ENCODE measurements around the gene TDRD5.
A peak's percentile ranks its signal among the peaks of the same experiment; 100 is the strongest.
"Not testable (repeated sequence)": the region's sequence is repeated elsewhere in the genome, so short reads cannot be mapped to it uniquely, and the experiment has no call there.

TDRD5 gene

DNA sequence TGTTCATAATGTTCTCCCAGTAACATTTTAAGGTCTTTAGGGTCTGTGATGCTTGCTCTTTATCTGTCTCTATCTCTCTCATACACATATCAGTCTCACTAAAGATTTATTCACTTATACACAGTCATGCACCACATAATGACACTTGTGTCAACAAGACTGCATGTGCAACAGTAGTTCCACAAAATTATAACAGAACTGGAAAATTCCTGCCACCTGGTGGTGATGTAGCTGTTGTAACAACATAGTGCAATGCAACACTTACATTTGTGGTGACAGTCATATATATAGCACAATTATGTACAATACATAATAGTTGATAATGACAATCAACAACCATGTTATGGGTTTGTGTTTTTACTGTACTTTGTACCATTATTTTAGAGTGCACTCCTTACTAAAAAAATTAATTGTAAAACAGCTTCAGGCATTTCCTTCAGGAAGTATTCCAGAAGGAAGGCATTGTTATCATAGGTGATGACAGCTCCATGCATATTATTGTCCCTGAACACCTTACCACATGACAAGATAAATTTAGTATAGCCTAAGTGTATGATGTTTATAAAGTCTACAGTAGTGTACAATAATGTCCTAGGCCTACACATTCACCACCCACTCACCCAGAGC, 8.1 kb downstream of the TDRD5 start:
- DNase-seq = peak; percentile 27 to 38 (median 33)

DNA sequence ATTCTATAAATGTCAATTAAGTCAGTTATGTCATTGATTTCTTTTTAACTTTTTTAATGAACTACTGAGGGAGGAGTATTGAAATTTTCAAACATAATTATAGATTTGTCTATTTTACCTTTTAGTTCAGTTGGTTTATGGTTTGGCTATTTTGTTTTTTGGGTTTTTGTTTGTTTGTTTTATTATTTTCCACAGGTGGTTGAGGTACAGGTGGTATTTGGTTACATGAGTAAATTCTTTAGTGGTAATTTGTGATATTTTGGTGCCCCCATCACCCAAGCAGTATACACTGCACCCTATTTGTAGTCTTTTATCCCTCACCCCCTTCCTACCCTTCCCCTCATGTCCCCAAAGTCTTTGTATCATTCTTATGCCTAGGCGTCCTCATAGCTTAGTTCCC, 9.5 kb downstream of the TDRD5 start:
- DNase-seq = no peak

DNA sequence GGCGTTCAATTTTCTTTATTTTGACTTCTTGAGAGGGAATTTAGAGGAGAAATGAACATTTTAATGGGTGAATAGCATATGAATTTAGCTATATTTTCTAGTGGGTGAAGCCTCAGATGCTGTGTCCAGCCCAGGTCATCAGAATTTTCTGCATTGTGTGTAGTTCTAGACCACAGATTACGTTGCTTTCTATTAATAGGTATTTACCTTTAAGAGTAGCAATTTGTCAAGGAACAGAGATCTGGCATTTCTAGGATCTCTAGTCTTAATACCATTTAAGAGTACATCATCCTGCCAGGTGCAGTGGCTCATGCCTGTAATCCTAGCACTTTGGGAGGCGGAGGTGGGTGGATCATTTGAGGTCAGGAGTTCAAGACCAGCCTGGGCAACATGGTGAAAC, 20.7 kb downstream of the TDRD5 start:
- DNase-seq = no peak

DNA sequence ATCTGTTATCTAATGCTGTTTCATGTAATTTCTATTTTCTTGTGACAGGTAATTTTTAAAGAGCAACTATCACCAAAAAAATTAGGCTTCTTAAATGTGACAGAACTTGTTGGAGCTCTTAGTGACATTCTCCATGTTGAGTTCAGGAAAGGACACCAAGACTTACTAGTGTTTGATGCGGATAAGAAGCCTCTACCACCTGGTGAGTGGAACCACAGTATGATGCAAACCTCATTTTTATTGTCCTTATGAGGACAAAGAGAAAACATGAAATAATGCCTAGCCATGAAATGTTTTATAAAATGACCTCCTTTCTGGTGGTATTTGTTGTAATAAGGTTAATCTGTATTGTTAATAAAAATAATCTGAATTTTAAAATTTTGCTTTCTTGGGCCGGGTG, 39.1 kb downstream of the TDRD5 start:
- no peak for DNase-seq

DNA sequence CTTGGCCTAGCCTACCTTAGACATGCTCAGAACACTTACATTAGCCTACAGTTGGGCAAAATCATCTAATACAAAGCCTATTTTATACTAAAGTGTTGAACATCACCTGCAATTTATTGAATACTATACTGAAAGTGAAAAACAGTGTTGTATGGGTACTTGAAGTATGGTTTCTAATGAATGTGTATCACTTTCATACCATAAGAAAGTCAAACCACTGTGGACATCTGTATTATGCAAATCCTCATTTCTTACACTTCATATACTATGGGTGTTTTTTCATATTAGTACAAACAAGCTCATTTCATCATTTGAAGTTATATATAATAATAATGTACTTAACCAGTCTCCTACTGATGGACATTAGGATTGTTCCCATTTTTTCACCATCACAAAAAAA, 41.2 kb downstream of the TDRD5 start:
- DNase-seq = no peak

DNA sequence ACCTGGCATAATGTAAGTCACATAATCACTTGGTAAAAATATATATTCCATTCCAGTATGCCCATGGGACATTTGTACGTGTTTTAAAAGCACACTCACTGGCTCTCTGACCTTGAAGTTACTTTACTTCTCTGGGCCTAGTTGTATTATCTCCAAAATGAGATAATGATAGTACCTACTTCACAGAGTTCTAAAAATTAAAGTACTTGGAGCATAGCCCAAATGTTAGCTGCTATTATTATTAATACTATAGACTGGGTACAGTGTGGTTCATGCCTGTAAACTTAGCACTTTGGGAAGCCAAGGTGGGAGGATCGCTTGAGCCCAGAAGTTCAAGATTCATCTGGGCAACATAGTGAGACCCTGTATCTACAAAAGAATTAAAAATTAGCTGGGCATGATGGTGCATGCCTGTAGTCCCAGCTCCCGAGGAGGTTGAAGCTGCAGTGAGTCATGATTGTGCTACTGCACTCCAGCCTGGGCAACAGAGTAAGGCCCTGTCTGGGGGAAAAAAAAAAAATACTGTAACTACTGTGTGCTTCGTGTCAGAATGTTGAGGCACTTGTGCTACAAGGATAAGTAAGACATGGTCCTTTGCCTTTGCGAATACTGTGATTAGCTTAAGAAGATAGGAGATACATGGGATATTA, 45.7 kb downstream of the TDRD5 start:
- DNase-seq = no peak

DNA sequence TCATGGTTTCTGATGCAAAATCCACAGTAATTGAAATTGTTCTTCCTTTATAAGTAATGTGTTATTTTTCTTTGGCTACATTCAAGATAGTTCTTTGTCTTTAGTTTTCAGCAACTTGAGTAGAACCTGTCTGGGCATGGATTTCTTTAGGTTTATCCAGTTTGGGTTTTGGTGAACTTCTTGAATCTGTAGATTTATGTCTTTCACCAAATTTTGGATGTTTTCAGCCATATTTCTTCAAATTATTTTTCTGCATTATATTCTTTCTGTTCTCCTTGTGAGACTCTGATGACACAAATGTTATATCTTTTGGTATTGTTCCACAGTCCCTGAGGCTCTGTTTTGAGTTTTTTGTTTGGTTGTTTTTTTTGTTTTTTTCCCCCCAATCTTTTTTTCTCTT, 69.4 kb downstream of the TDRD5 start:
- no peak for DNase-seq

DNA sequence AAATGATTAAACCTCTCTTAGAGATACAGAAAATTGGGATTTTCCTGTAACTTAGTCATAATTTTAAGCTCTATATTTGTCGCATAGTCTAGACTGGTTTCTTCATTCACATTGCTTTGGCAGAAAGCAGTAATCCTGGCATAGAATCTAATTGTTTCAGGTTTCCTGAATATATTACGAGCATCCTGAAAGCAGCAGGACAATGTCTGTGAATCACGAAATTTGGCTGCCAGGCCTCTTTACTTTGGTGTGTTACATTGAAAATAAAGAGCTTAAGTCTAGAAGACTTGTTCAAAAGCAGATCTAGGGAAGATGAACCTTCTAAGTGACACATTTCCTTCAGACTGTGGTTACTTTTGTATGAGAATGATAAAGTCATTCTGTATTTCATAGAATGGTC, 72.2 kb downstream of the TDRD5 start:
- no peak for DNase-seq

DNA sequence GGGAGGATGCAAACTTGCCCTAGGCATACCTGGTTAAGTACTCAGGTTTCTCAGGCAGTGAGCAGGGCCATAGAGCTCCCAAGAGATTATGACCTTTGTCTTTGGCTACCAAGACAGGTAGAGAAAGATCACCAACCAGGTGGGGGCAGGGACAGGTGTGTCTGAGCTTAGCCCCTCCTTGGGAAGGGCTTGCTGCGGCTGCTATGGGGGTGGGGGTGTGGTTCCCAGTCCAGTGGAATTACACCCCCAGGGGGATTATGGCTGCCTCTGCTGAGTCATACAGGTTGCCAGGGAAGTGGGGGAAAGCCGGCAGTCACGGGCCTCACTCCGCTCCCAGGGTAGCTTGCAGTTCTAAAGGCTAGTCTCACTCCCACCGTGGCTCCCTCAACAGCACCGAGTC, 86.2 kb downstream of the TDRD5 start:
- no peak for DNase-seq

DNA sequence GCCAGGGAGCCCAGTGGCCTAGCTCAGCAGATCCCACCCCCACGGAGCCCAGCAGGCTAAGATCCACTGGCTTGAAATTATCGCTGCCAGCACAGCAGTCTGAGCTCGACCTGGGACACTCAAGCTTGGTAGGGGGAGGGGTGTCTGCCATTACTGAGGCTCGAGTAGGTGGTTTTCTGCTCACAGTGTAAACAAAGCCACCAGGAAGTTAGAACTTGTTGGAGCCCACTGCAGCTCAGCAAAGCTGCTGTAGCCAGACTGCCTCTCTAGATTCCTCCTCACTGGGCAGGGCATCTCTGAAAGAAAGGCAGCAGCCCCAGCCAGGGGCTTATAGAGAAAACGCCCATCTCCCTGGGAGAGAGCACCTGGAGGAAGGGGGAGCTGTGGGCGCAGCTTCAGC, 102.9 kb downstream of the TDRD5 start:
- DNase-seq = not testable (repeated sequence)

DNA sequence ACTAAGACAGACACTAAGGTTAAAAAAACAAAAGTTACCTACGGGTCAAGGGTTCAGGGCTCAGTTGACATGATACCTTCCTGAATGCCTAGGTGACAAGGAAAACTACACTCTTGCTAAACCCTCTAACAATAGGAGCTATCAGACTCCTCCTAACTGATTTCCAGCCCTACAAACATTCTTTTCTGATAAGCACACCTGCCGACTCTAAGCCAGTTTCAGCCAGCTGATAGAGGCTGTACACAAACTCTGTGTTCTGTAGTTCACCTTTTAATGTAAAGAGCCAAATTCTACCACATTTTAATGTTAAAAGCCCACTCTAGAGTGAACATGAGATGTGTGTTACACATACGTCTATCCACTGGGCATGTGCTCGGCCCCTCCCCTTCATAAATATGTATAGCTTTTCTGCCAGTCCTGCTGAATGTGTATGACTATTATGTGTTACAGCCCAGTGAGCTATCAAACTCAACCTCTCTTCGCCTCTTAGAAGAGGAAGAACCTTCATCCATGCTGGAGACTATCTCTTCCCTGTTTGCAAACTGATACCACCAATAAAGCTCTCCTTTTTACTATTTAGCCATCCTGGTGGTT, 111.4 kb downstream of the TDRD5 start:
- DNase-seq = no peak

DNA sequence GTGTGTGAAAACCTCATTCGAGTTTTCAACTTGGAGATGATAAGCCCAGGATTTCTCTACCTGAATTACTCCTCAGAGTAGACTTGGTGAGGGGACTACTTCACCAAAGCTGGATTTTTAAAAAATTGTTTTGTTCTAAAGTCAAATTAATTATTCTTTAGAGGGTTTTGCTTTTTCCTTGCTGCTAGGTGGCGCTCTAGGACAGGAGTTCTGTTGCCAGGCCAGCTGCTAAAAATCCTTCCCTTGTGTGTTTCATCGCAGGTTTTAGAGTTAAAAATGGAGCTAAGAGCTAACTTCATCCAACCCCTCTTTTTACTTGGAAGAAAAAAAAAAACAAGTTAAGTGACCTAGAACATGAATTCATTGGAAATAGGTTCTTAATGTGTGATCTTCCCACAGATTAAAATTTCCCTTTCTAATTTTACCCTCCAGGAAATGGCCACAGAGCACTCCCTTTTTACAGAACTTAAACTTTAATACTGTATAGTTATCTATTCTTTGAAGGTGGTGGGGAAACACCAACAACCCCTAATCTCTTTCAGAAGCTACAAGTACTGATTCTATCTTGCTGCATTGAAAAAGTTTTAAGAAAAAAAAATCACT, 114.8 kb downstream of the TDRD5 start:
- peak; percentile 70 to 75 (median 71) for DNase-seq

DNA sequence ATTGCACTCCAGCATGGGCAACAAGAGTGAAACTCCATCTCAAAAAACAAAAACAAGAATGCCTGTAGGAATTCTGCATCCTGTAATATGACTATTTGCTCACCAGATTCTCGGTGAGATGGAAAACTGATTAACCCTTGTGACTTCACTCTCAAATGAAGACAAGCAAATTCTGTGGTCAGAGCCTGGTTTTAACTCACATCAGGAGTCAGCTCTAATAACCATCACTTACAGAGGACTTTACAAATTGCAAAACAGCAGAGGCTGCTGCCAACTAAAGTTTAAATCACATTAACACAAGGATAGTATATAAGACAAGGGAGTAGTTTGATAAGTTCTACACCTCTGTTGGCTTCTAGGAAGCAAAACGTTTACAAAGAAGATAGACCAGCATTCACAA, 115.8 kb downstream of the TDRD5 start:
- DNase-seq = no peak

DNA sequence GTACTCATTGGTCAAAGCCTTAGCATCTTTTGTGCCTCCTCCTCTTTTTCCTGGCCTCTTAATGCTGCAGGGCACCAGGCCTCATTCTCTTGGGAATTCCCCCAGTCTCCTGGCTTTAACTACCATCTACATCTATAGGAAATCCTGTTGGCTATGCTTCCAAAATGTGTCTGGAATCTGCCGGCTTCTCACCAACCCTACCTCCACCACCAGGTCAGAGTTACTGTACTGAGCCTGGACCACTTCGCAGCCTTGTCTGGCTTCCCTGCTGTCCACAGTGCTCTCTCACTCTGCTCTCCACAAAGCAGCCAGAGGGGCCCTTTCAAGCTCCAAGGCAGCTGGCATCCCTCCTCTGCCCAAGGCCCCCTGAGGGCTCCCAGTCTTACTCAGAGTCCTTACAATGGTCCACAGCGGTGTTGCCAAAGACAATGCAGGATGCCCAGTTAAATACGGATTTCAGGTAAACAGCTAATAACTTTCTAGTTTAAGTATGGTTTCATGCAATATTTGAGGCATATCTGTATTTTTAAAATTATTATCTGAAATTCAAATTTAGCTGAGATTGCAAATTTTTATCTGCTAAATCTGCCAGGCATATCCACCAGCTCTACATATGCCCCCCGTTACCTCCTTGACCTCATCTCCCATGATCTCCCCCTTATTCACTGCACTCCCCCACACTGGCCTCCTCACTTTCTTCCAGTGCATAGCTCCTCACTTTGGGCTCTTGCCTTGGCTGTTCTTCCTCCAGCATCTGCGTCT, 117.0 kb downstream of the TDRD5 start:
- no peak for DNase-seq

DNA sequence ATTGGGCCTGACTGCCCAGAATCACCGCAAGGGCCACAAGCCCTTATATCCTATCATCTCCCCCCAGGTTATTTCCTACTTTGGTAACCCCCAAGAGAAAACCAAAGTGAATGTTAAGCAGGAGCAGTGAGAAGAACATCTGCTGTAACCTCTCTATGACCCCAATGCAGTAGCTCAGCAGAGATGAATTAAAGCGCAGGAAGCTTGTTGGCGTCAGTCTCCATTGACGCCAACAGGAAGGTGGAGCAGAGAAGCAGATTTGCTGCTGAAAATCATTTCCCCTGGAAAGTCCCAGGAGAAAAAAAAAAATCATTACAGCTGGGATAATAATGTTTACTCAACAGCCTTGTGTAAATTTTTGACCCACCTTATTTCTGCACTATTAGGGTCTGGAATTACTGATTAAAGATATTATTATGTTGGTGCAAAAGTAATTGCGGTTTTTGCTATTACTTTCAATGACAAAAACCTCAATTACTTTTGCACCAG, 118.3 kb downstream of the TDRD5 start:
- peak; percentile 63 to 75 (median 69) for DNase-seq

DNA sequence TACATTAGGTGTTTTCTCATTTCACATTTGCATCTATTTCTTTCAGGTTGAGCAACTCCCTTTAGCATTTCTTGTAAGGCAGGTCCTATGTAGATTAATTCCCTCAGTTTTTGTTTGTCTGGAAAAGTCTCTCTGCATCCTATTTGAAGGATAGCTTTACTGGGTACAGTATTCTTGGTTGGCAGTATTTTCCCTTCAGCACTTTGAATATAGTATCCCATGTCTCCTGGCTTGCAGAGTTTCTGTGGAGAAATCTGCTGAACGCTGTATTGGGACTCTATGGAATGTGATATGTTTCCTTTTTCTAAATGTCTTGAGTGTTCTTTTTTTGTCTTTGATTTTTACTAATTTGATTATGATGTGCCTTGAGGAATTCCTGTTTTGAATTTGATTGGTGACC, 122.5 kb downstream of the TDRD5 start:
- DNase-seq = no peak

DNA sequence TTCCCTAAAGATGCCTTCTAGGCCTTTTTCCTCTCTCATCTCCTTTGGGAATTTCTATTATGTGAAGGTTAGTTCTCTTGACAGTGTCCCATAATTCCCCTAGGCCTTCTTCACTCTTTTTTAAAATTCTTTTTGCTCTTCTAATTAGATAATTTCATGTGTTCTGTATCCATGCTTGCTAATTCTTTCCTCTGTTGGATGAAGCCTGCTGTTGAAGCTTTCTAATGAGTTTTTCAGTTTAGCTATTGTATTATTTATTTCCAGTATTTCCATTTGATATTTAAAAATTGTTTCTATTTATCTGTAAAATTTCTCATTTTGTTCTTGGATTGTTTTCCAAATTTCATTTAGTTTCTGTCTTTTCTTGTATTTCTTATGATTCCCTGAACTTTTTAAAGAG, 123.0 kb downstream of the TDRD5 start:
- DNase-seq = no peak

DNA sequence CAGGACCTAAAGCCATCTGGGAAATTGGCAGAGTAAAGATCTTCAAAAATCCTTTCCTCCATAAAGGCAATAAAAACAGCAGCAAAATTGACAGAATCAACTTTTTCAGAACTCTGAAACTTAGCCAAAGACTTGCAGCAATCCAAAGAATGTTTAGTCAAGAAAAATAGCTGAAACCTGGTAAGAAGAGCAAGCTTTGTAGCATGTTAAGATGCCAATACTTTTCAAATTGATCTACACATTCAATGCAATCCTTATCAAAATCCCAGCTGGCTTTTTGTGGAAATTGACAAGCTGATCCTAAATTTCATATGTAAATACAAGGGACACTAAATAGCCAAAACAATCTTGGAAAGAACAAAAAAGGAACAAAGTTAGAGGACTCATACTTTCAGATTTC, 127.6 kb downstream of the TDRD5 start:
- DNase-seq = no peak

DNA sequence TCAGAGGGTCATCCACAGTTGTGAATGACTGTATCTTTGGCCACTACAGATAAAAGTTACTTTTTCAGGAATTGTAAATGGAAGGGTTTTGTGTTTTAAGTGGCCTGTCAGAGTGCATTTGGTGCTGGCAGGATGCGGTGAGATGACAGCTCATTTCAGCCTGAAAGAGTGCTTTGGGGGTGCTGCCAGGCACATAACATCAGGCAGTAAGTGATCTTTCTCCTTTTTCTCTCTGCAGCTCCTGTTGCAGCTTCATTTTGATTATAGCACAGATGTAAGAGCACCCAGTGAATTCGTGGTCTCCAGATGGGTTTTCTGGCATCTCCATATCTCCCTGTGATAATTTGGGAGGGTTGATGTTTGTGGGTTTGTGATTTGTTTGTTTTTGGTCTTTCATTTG, 136.6 kb downstream of the TDRD5 start:
- DNase-seq = no peak

DNA sequence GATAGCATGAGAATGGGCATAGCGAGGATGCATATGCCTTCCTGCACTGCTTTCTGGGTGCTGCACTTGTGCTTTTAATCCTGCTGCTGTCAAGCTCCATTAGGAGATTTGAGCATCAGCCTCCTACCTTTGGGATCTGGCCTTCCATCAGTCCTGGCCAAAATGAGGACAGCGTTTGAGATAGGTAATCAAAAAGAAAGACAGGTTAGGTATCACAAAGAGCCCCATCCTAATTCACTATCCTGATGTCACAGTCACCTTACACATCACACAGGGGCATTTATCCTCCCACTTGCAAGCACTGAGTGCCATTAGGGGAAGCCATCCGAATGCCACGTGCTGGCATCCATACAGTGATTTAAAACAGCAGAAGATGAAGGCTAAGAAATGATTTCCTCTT, 138.2 kb downstream of the TDRD5 start:
- no peak for DNase-seq

DNA sequence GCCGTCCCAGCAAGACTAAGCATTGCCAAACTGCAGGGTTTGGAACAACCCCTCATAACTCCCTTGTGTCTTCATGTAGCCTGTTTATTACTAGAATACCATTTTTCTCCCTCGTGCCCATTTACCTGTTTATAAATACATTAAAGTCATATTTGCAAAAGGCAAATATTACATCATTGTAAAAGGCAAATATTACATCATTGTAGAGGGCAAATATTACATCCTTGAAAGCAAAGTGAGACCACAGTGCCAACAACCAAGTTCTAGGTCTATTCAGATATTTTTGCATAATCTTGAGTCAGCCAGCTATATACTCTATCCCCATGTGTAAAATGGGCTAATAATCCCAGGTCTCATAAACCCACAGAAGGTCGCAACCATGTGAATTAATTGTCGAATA, 140.0 kb downstream of the TDRD5 start:
- no peak for DNase-seq

All from suppressor macrophage treated with lipopolysaccharide for 1 hour (primary cell).